Stimulated activated CD4-positive, alpha-beta T cell treated with anti-CD3 and anti-CD28 coated beads, TNF-alpha, amount 100 ng/mL, for 48 hours (primary cell): Measurements from ENCODE around the gene MRNIP.
A peak's percentile ranks its signal among the peaks of the same experiment; 100 is the strongest.
"Not testable (repeated sequence)": the region's sequence is repeated elsewhere in the genome, so short reads cannot be mapped to it uniquely, and the experiment has no call there.

Experiments
- DNase-seq, 3 donors: peaks; one replicate each; pipeline ENCODE4 v3.0.0-alpha.2; 2020; ENCODE audit warnings: low read depth in 3 of 3

The MRNIP gene

DNA sequence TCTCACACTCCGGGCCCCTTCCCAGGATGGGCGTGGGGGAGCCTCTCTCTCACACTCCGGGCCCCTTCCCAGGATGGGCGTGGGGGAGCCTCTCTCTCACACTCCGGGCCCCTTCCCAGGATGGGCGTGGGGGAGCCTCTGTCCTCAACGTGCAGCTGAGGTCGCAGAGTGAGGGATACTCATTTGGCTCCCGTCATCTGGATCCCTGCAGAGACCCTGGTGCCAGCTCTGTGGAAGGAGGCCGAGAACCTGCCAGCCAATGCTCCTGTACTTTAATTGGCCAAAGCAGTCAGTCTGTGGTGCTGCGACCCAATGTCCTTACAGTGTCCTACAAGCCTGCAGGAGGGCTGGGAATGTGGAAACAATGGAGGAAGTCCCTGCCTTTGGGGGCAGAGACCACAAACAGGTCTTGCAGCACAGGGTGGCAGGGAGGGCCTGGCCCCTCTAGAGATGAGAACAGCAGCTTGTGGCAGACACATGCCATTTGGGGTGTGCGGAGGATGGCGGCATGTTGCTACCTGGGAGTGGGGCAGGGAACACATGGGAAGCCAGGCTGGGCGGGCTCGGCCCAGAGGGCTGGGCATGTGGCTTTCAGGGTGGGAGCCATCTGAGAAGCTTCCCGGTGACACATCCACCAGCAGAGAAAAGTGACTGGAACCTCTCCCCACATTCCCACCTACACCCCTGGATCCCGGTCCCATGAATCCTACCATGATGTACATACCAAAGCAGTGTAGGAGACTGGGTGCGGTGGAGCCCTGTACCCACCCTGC, 13.6 kb upstream of the MRNIP start:
- DNase-seq: no peak

DNA sequence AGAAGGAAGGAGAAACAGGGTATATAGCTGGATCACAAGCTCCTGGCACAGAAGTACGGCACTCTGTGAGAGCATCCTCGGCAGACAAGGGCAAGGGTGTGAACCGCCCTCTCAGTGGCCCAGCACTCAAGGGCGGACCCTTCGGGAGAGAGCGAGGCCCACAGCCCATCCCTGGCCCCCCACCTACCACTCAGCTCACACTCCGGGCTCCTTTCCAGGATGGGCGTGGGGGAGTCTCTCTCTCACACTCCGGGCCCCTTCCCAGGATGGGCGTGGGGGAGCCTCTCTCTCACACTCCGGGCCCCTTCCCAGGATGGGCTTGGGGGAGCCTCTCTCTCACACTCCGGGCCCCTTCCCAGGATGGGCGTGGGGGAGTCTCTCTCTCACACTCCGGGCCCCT, 12.9 kb upstream of the MRNIP start:
- DNase-seq: not testable (repeated sequence)

DNA sequence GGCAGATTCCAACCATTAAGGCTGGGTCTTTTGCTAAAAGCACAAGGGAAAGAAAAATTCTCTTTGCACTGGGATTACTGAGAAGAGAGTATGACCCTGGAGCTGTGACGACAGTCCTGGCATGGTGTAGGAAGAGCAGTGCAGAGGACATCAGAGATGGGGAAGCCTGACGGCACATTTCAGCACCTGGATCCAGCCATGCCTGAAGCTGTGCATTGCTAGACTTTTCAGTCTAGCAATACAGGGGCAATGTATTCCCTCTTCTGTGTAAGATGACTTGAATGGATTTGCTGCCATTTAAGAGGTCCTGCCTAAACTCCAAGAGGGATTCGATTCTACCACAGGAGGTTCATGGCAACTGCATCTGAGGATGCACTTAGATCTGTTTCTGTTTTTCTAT, 12.3 kb upstream of the MRNIP start:
- DNase-seq: no peak

DNA sequence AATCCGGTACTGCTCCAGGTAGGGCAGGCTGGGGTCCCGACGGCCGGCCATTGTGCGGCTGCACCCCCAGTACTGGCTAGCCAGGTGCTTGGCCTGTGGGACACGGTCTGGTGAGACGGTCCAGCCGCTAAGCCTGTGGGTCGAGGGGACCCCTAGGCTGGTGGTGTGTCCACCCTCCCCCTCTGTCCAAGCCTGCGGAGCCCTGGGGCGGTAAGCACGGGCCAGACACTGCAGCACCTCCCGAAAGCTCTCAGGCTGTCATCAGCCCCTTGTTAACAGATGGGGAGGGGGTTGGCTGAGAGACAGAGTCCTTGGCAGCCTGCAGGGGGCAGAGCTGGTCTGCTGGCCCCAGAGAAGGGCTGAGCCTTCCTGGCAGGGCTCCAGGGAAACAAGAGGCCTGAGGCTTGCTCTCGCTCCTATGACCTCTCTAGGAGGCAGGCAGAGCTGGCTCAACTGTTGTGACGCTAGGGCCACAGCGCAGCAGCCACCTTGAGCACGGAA, 11.8 kb upstream of the MRNIP start:
- no peak for DNase-seq

DNA sequence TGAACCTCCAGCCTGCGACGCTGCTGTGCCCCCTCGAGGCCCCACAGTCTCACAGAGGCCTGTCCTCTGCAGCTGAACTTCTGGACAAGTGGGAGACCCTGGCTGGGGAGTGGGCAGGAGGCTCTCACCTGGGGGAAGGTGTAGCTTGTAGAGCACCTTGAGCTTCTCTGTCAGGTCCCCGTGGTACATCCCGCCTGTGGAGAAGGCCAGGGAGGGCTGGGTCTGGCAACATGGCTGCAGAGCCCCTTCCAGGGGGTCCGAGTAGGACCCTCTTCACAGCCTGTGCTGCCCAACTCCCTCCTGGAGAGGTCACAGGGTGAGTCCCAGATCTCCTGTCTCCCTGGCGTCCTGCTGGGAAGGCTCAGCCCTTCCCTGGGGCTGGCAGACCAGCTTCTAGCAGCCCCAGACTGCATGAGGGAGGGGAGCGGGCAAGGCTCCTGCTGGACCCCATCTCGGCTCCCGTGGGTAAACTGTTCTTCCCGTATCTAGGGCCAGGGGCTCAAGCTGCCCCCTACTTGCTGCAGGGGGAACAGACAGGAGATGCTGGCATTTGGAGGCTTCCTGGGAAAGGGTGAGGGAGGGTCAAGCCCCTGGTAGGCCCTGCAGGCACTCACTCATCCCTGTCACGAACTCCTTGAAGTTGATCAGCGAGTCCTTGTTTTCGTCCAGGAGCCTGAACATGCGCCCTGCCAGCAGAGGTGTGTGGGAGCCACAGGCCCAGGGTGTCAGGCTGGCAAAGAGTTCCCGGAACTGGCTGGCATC, 11.2 kb upstream of the MRNIP start:
- DNase-seq: no peak

DNA sequence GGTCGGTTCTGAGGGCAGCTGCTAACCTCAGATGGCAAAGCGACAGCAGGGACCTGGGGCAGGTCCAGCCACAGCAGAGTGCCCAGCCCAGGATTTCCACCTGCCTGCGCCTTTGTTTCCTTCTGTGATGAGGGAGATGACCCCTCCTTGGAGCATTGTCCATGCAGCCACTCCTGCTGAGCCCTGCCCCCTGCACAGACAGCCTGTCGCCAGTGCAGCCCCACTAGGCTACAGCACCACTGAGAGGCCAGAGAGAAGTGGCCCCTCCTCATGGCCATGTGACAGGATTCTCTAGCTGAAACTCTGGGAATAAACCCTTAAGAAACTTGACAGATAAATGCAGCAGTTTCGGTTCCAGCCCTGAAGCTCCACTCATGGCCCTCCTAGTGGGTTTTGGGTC, 10.5 kb upstream of the MRNIP start:
- DNase-seq: no peak

DNA sequence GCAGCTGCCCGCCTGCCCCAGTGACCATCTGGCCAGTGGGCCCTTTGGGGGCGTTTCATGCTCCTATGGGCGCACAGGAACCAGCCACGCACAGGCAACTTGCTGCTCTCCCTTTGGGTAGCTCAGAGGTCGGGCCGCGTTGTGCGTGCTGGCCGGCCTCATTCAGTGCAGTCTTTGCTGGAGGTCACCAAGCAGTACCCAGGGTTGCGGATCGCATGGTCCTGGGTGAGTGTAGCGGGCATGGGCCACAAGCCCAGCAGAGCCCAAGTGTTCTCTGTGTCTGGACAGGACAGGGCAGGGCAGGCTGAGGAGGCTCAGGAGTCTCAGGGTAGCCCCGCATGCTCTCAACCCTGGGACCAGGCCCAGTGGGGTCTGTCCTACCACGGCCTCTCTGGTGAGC, 9.9 kb upstream of the MRNIP start:
- no peak for DNase-seq

DNA sequence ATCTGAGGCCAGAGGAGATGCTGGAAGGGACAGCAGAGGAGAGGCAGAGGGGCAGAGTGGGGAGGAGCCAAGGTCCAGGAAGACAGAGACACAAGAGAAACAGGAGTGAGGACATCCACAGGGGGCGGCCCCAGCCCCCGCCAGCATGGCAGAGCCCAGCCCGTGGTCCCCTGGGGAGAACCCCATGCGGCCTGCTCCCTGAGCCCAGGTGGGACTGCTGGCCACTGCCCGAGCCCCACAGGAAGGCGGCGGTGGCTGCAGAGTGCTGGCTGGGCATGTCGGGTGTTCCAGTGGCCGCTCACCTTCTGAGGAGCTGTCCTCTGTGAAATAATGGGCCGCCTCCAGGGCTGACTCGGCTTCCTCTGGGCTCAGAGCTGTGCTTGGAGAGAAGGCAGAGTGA, 8.9 kb upstream of the MRNIP start:
- DNase-seq: no peak

DNA sequence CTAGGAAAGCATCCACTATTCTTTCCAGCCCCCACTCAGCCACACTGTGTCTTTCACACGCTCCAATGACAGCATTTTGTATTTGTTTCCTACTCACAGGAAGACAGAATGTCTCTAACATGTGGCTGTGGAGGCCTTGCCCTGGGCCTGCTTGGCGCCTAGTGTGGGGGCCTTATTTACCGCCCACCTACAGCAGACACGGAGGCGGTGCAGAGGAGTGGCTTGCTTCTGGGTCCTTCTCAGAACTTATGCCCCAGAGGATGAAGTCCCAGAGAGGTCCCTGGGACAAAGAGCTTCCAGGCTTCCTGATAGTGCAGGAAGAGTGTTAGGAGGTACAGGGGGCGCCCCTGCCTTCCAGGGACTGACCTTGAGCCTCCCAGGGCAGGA, 8.5 kb upstream of the MRNIP start:
- no peak for DNase-seq

DNA sequence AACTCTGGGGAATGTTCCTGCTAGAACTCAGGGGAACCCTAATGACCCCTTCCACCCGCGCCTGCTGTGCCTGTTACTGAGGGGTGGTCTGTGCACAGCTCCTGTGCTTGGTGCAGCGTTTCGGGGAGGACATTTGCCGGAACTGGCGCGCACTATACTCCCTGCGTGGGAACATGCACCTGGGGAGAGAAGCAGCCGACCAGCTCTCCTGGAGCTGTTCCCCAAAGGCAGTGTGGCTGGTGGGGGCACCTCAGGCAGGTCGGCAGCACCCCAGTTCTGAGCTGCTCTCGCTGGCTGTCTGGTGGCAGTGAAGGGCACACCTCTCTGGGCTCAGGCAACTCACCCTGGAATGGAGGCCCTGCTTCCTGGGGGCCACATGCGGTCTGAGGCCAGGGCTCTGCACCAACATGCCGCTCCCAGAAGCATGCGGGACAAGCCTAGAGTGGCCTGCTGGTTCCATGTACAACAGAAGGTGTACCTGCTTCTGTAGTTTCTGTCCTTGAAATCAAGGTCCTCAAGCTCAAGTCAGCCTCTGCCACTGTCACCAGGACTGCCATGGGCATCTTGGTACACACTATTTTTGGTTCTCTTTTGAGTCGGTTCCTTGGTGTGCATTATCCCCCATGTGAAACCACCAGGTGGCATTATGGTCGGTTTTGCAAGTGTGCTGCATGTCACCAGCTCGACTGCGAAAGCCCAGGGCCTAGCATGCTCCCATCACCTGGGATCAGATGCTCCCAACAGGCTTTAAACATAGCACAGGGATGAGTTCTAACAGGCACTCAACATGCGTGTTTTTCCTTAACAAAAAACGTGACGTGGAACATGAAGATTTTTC, 7.8 kb upstream of the MRNIP start:
- DNase-seq: peak in 2 of 3 donors; percentile 6 to 27

DNA sequence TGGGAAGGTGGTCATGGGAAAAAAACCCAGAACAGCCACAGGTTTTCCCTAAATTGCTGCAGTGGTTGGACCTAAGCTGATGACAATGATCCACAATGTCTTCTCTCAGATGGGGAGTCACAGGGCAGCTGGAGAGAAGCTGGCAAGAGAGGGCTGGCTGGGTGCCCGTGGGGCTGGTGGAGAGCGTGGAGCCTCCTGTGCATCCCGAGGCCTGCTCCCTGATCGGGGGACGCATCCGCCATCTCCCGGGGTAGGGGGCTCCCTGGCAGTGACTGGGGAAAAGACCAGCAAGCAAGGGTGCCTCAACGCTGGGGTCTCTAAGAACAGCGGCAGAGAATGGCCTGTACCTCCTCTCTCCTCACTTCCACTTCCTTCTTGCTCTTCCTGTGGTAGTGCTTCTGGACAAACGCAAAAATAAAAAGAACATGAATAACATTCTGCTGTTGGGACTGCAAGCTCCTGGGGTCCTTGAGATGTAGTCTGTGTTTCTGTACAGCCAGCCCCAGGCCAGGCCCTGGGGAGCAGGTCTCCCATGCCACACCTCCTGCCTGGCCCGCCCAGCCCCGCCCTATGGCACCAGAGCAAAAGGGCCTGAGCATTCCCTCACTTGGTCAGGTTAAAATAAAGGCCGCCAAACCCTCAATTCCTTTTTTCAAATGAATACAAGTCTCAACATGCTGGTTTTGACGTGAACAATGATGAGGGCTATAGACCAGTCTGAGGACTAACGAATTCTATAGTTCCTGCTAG, 7.0 kb upstream of the MRNIP start:
- no peak for DNase-seq

DNA sequence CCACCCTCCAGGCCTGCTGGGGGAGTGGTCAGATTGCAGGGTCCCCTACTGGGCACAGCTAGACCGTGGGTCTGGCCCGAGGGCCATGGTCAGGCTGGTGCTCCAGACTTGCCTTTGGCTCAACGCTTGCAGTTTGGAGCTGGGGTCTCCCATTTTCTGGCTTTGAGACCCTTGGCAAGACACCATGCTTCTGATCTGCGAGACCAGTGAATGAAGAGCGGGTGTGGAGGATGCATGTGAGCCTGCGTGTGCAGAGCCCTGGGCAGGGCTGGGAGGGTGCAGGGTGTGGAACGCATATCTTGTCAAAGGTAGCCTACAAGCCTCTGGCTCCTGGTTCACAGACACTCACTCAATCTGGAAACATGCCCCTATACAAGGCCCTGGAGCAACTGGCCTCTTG, 6.1 kb upstream of the MRNIP start:
- no peak for DNase-seq

DNA sequence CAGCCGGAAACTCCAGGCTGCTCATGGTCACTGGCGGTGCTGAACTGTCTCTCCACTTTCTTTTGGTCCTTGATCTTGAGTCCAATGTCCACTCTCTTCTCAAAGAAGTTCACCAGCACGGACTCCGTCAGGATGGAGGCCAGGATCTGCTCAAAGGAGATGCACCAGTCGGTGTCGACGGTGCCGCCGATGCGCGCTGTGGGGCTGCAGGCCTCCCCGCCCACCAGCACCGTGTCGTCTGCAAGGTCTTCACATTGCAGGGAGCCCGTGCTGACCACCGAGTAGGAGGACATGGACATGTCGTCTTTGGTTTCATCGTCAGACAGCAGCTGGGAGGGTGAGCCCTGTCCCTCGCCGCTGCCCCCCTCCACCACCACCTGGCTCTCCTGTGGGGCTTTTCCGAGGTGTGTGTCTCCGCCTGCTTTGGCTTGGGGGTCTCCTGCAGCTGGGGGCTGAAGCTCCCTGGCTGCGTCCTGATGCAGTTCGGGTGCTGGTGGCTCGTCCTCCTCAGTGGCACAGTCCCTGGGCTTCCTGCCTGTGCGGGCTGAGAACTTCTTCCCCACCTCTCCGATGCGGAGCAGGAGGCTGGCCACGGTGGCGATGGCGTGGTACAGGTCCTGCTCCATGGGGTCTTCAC, 5.0 kb upstream of the MRNIP start:
- no peak for DNase-seq

DNA sequence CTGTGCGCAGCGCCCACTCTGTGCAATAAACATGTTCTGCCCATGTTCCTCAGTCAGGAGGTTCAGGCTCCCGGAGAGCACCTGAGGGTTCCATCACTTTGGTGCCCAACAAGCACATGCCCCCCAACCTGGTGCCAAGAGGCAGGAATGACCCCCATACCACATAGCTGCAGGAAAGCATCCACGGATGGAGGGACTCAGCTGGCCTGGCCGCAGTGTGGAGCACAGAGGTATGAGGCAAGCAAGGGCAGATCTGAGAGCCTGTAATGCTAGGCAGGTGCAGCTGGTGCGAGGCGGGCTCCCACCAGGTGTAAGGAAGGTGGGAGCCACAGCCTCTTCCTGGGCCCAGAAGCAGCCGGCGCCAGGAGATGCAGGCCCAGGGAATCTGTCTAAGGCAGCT, 4.3 kb upstream of the MRNIP start:
- no peak for DNase-seq

DNA sequence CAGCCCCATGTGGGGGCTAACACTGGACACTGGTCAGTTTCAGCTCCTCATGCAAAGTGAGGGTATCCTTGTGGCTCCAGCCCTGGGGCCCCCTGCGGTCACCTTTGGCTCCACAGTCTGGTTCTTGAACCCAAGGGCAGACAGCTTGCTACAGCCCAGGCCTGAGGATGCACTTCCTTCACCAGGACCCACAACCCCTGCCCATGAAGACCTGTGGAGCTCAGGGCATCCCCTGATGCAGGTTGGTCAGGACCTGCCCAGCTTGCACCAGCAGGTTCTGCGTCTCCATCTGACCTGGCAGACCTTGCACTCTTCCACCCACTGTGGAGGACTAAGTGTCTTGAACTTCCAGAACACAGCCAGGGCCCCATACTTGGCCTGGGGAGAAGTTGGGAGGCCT, 3.7 kb upstream of the MRNIP start:
- DNase-seq: no peak

DNA sequence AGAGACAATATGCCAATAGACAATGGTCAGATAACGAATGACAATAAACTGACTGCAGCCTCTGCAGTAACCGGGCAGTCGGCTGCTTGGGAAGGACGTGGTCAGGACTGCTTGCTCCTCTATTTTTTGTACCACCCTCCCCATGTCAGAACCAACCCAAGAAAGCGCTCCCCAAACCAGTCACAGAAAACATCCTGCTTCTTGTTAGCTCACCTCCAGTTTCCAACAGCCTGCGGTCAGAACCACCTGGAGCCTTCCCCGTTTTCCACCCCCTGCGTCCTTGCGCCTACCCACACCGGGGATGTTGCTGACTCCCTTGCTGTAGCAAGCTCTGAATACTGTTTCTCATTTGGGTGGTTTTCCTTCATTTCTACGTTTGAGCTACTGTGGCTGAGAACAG, 1.7 kb upstream of the MRNIP start:
- no peak for DNase-seq

DNA sequence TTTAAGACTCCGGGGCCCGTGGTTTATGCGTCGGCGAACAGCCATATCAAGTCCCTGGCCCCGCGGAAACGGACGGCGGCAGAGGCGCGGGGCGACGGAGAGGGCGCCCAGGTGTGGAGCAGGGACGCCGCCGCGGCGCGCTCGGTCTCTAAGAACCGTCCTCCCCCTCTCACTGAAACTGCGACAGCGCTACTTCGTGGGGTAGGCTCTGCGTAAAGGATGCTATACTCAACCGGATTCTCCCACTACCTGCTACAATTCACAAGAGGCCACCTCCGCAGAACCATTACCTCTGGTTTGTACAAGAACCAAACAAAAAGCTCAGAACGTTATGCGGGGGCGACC, 404 bp downstream of the MRNIP start:
- peak; percentile 18 to 37 (median 19) for DNase-seq

DNA sequence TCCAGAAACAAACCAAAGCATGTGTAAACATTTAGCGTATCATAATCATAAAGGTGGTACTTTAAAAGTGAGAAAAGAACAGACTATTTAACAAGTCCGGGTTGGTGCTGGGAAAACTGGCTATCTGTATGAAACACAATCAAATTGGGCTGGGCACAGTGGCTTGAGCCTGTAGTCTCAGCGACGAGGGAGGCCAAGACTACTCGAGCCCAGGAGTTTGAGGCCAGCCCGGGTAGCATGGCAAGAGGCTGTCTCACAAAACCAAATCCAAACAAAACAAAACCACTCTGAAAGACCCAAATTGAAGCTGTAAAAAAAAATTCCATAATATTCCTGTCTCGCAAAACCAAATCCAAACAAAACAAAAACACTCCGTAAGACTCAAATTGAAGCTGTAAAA, 4.3 kb downstream of the MRNIP start:
- DNase-seq: no peak

DNA sequence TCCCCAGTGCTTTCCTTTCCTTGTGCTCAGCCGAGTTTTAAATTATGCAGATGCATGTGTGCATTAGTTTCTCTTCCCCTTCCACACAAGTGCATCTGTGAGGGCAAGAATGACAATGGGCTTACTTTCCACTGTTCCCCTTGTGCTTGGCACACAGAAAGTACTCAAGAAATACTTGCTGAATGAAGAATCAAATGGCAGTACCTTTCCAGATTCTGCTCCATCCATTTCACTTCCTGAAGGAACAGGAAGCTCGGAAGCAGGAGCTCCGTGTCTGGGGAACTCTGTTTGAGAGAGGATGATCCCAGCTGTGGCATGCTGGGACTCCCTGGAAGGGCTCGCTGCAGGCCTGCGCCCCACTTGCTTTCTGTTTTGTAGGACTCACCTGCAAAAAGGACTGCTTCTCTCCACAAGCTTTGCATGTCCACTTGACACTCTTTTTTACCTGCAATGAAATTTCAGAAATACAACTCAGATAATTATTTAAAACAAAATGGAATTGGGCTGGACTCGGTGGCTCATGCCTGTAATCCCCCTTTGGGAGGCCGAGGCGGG, 5.5 kb downstream of the MRNIP start:
- no peak for DNase-seq

DNA sequence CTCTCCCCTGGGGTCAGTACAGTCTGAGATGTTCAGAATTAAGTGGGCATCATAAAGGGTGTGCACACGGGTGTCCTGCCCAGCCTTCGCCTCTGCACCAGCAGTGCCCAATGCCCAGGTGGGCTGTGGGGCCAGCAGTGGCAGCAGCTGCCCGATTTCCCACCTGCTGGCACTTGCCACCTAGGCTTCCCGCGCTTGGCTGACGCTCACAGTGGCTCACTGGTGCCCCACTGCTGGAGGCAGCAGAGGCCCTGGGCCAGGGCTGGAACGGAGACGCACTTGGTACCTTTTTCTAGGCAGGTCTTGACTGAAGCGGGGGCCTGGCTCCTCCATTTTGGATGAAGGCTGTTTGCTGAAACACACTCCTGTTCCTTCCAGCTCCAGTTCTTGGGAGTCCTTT, 17.0 kb downstream of the MRNIP start:
- DNase-seq: no peak

DNA sequence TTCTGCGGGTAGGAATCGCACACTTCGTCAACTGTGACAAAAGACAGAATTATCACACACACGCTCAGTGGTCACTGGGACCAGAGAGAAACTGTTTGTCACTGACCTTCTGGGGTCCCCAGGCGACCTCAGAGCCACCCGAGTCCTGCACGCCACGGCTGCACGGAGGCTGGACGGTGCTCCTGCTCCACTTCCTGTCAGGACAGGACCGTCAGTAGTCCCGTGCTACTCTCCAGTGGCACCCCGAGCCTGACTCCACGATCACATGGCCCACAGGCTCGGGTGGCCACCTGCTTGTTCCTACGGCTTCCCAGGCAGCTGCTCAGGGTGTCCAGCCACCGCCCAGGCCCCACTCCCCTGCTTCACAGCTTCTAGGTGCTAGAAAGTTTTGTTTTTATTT, 17.9 kb downstream of the MRNIP start:
- no peak for DNase-seq
